Measurements from ENCODE around the gene ADAMTS14.

Gene ADAMTS14

GRCh38 chr10:70773965-70774809 lies 101.9 kb downstream of the ADAMTS14 start:
- no peak for DNase-seq (ENCODE audit: low read depth)

DNA sequence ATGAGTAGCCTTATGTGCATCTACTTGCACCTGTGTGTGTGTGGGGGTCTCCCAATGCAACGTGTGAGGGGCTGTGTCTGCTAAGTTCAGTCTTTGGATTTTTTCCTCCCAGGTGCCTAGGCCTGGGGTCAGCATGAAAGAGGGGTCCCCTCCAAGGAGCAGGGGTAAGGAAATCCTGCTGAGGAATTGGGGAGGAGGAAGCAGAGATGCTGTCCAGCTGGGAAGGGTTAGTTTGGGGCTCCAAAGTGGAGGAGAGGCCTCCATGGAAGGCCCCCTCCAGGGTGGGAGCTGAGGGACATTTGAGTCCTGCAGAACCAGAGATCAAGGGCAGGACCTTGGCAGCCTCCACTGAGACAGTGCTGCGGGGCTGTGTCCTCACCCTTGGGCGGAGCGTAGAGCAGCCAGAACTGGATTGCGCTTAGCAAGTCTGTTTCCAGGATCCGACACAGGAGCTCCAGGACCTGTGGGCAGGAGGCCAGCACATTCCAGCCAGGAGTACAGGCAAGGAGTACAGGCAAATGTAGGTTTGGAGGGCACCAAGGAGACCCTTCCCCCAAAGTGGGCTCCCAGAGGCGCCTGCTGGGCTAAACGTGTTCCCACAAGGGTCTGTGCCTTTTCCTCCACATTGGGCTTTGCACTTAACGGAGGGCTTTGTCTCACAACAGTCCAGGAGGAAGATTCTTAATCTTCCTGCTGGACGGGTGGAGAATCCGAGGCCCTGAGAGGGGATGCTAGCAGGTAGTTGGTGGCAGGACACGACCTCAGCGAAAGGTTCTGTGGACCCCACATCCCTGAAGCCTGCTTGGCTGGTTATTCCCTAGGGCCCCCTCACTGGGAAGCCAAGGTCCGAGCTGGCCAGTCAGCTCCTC lies 102.7 kb downstream of the ADAMTS14 start:
- DNase-seq (ENCODE audit: low read depth), result no peak

DNA sequence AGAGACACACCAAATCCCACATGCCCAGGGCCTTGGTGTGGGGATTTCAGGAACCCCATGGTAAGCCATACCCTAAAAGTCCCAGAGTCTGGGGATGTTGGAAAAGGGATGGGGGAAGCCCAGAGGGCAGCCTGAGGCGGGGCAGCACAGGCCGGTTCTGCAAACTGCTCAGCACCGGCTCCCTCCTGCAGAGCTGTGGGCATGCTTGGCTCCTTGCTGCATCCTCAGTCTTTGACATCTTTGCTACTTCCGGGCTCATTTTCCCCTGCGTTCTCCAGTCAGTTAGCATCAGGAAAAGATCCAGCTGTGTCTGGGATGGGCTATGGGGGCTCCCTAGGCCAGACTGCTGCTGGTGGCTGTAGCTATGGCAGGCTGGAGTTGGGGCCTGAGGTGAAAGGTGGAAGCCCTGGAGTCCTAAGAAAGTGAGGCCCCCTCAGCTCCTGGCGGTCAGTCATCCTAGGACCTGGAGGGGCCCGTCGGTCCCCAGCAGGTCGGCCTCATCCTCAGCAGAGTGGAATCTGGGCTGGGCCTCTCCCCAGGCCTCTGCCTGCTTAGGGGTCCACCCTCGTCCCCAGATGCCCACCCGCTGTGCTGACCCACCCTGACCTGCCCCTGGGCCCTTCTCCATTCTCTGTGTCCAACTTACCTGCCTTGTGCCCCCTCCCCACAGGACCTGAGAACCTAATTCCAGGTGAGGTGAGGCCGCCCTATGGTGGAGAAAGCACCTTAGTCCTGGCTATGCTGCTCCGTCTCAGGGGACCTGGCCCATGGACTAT lies 103.6 kb downstream of the ADAMTS14 start:
- no peak for DNase-seq (ENCODE audit: low read depth)

DNA sequence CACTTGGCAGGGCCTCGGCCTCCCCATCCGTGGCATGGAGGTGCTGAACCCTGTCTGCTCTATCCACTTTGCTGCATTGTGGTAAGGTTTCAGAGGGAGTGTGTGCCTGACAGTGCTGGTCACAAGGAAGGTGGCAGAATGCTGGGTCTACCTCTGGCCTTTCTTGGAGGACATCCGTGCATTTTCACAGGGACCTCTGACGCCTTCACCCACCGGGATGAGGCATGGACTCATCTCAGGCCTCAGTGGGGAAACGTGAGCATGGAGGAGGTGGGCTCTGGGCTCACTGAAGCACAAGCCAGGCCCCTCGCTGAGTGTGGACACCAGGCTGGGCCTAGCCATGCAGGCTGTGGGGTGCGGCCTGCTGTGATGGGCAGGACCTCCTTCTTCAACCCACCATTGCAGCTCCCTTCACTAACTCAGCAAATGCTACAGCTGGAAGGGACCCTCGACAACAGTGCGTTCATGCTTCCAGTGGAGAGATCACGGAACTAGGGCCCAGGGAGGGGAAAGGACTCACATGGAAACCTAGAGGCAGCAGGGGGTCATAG lies 104.2 kb downstream of the ADAMTS14 start:
- no peak for DNase-seq (ENCODE audit: low read depth)

GRCh38 chr10:70777063-70777875 lies 105.0 kb downstream of the ADAMTS14 start:
- DNase-seq (ENCODE audit: low read depth), result no peak

- DNase-seq (ENCODE audit: low read depth), result no peak
Observed at GRCh38 chr10:70778267-70778924, 106.1 kb downstream of the ADAMTS14 start.

DNA sequence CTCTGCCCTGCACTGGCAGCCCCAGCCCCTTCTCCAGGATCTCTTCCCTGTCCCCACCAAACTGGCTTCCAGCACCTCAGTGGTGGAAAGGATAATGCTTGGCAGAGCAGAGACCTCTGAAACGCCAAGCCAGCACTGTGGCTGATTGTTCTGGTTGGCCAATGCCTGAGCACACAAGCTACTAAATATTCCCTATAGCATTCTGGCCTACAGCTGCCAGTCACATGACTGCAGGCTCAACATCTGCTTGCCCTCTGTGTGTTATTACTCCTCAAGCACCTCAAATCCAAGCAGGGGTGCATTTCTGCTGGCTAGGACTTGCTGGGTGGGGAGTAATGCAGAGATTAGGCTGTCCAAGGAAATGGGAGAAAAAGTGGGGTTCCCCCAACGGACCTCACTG lies 106.8 kb downstream of the ADAMTS14 start:
- DNase-seq (ENCODE audit: low read depth), result no peak

GRCh38 chr10:70779511-70780369 lies 107.4 kb downstream of the ADAMTS14 start:
- DNase-seq (ENCODE audit: low read depth), result no peak

DNA sequence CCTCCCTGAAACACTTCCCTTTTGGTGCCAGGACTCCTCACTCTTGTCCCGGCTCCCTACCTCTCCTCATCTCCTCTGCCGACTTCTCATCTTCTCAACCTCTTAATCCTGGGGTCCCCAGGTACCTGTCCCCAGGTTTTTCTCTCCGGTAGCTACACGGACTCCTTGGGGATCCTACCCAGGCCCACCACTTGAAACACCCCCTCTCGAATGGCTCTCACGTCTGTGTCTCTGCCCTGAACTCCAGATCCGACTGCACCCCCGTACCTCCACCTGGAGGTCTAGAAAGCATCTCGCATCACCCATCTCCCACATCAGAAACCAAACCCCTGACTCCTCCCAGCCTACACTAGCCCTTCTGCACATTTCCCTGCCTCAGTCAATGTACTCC lies 108.1 kb downstream of the ADAMTS14 start:
- DNase-seq (ENCODE audit: low read depth), result no peak

GRCh38 chr10:70780772-70781171 lies 108.5 kb downstream of the ADAMTS14 start:
- DNase-seq (ENCODE audit: low read depth), result no peak

DNA sequence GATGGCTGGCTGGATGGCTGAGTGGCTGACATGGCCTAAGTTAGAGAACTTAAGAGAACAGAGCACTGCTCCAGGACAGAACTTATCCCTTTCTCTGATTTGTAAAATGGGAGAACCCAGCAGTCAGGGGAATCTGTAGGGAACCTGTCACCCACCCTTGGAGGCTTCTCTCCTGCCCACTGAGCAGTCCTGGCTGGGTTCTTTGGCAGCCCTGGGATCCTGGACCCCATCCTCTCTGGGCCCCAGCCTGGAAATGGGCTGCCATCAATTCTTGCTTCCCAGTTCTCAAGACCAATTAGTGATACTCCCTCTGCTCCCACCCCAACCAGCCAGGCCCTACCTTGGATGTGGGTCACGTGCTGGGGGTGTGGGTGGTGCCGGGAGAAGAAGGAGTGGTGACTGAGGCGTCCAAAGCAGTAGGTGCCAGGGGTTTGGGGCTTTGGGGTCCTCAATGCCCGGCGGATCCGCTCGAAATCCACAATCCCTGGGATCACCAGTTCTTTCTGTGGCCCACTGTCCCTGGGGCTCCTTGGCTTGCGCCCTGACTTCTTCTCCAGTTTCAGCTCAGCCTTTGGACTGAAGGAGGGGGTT lies 109.2 kb downstream of the ADAMTS14 start:
- no peak for DNase-seq (ENCODE audit: low read depth)

- DNase-seq (ENCODE audit: low read depth), result no peak
Observed at GRCh38 chr10:70782086-70782745, 109.9 kb downstream of the ADAMTS14 start.

DNA sequence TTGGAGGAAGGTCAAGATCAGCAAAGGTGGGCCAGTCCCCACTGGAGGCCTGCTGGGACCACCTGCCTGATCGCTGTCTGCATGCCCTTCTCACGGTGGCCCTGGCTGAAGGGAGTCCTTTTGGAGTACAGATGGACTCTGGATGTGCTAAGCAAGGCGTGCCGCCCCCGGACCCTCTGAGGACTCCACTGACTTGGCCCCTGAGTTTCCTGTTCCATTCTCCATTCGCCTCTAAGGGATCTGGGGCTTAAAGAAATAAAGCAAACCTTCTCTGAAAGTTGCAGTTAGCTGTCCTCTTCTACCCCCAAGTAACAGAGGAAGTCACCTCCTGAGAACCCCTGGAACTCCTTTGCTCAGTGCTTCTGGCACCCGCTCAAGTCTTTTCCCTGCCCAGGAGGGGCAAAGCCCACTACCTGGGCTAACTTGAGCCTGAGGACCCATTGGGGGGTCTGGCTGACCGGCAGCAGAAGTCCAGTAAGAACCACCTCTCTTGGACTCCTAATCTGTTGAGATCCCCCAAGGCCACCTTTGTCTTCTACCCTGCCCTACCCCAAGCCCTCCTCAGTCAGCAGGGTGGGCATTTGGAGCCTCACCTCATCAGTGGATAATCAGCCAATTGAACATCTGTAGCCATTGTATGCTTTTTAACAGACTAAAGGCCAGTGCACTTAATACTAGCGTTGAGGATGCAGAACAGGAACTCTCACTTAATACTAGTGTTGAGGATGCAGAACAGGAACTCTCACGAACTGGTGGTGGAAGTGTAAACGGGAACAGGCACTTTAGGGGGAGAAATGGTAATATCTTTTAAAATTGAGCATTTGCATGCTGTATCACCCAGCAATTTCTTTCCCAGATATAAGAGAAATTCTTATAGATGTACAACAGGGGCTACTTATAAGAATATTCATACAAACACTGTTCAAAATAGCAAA lies 110.7 kb downstream of the ADAMTS14 start:
- no peak for DNase-seq (ENCODE audit: low read depth)

DNA sequence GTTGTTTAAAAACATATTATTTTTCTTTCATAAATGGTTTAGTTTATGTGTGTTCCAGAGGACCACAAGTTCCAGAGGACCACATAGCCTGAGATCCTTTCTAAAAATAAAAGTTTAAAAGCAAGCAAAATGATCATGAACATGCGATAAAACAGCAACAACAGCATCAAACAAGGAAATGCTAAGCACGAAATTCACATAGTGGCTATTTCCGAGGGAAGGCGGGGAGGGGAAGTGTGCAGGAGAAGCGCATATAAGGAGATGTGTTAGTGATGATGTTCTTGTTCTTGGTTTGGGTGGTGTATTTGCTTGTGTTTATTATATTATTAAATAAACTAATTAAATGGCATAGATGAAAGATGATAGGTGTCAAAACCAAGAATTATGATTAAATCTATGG lies 111.7 kb downstream of the ADAMTS14 start:
- DNase-seq (ENCODE audit: low read depth), result no peak

GRCh38 chr10:70784471-70784870 lies 112.2 kb downstream of the ADAMTS14 start:
- peak; percentile 36 for DNase-seq (ENCODE audit: low read depth)

- no peak for DNase-seq (ENCODE audit: low read depth)
Observed at GRCh38 chr10:70785190-70785589, 112.9 kb downstream of the ADAMTS14 start, which contains the start of gene TBATA. TBATA (minus strand) TSS chr10:70785377; CDS start chr10:70783379, 1,998 bp downstream.

DNA sequence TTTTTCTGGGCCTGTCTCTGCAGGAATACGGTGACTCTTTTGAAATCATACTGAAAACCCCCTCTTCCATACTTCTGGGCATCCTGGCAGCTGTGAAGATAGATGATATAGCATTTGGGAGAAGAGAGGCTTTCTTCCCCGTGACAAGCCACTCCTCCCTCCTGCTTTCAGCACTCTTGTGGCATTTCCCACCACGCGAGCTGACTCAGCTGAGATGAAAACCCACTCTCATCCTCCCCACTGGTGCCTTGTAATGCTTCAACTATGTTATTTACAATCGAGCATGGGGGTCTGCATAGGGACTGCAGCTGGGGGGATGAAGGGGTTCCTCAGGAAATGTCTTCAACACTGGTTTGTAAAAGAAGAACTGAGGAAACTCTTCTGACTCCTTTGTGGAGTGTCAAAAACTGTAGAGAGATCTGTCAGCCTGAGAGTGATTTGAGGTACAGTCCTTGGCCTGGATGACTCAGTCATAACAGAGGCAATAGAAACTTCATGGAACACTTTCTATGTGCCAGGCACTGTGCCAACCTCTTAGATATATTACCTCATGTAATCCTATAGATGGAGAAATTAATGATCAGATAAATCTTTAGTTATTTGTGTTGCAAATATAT lies 114.6 kb downstream of the ADAMTS14 start:
- peak; percentile 56 for DNase-seq (ENCODE audit: low read depth)
